SK-N-SH (cell line): ENCODE data around the gene CHCHD2. TPM values are rescaled to one million over a fixed set of nuclear protein-coding genes. Genes with fewer than 3 reads are reported as not detected.
"Not testable (repeated sequence)": the region's sequence is repeated elsewhere in the genome, so short reads cannot be mapped to it uniquely, and the experiment has no call there.

Experiments
- CTCF ChIA-PET: fragments of 300-600, 350-600 bp; formaldehyde crosslinking; extraction: SDS; loops from one replicate; lab custom pipeline; 2021; lab: Yijun Ruan, JAX
- POLR2A ChIA-PET: fragments of 350-600 bp; sonication (Branson Sonifier 250); formaldehyde crosslinking; extraction: SDS; loops from one replicate; lab custom pipeline; 2020; ENCODE audit warnings: antibody characterized with exemption, inconsistent platforms; lab: Yijun Ruan, JAX
- DNase-seq: peaks from one replicate; pipeline ENCODE4 v3.0.0; 2012
- H2AFZ ChIP-seq: fragments of 200-600 bp; sonication (generic); 2 replicates; pipeline ENCODE4 v1.8.1; 2016; ENCODE audit warnings: antibody characterized with exemption, mild to moderate bottlenecking, low read depth
- H3F3A ChIP-seq: fragments of 200-600 bp; sonication (generic); replicated peaks from 2 replicates; pipeline ENCODE3; 2016; ENCODE audit warnings: antibody characterized with exemption, mild to moderate bottlenecking; ENCODE audit not compliant: insufficient read depth
- H3K27ac ChIP-seq, 2 experiments: fragments of 200-500 bp in 1 of 2; fragments of 200-600 bp in 1 of 2; sonication (Bioruptor generic) in 1 of 2; sonication (generic), shearing (Covaris generic) in 1 of 2; 2 replicates each; pipeline versions ENCODE4 v1.5.1 to v1.6.1; 2014 to 2016; ENCODE audit warnings: low read depth in 2 of 2, inconsistent platforms in 1 of 2, low read length in 1 of 2, mild to moderate bottlenecking in 1 of 2, mixed read lengths in 1 of 2
- H3K27me3 ChIP-seq: fragments of 200-600 bp; sonication (generic), shearing (Covaris generic); 2 replicates; pipeline ENCODE4 v1.6.1; 2016; ENCODE audit warnings: mixed run types; ENCODE audit not compliant: insufficient read depth
- H3K36me3 ChIP-seq, 2 experiments: fragments of 200-500 bp in 1 of 2; fragments of 200-600 bp in 1 of 2; sonication (Bioruptor generic) in 1 of 2; sonication (generic) in 1 of 2; replicated peaks in 1 of 2; 2 replicates each; pipeline versions ENCODE3 to v1.5.1; 2014 to 2016; ENCODE audit warnings: low read length in 1 of 2, mild to moderate bottlenecking in 1 of 2; ENCODE audit not compliant: insufficient read depth in 2 of 2, control insufficient read depth in 1 of 2
- H3K4me1 ChIP-seq, 2 experiments: fragments of 200-500 bp in 1 of 2; fragments of 200-600 bp in 1 of 2; sonication (Bioruptor generic) in 1 of 2; sonication (generic), shearing (Covaris generic) in 1 of 2; 2 replicates each; pipeline versions ENCODE4 v1.5.1 to v1.6.1; 2014 to 2016; ENCODE audit warnings: low read depth in 1 of 2, low read length in 1 of 2, mixed run types in 1 of 2; ENCODE audit not compliant: insufficient read depth in 2 of 2, control insufficient read depth in 1 of 2
- H3K4me2 ChIP-seq: fragments of 200-600 bp; sonication (generic), shearing (Covaris generic); 2 replicates; pipeline ENCODE4 v1.6.1; 2017; ENCODE audit warnings: mixed run types
- H3K4me3 ChIP-seq, 2 experiments: fragments of 200-500 bp in 1 of 2; fragments of 200-600 bp in 1 of 2; sonication (Bioruptor generic) in 1 of 2; sonication (generic), shearing (Covaris generic) in 1 of 2; 2 replicates each; pipeline versions ENCODE4 v1.5.1 to v1.8.1; 2014 to 2016; ENCODE audit warnings: low read depth in 2 of 2, inconsistent platforms in 1 of 2, low read length in 1 of 2, mild to moderate bottlenecking in 1 of 2, mixed read lengths in 1 of 2, moderate library complexity in 1 of 2
- H3K79me2 ChIP-seq: fragments of 200-600 bp; sonication (generic); 2 replicates; pipeline ENCODE4 v1.8.1; 2017; ENCODE audit warnings: mild to moderate bottlenecking; ENCODE audit not compliant: insufficient read depth
- H3K9ac ChIP-seq: fragments of 200-600 bp; sonication (generic); 2 replicates; pipeline ENCODE4 v1.6.1; 2017; ENCODE audit warnings: mixed run types
- H3K9me2 ChIP-seq: fragments of 200-600 bp; sonication (generic); 2 replicates; pipeline ENCODE4 v1.6.1; 2017; ENCODE audit warnings: mixed run types
- H3K9me3 ChIP-seq: fragments of 200-600 bp; sonication (generic); 2 replicates; pipeline ENCODE4 v1.6.1; 2017; ENCODE audit warnings: mixed run types, mild to moderate bottlenecking, moderate library complexity
- H4K20me1 ChIP-seq: fragments of 200-600 bp; sonication (generic); 2 replicates; pipeline ENCODE4 v1.6.1; 2017; ENCODE audit warnings: mild to moderate bottlenecking, mixed run types; ENCODE audit not compliant: insufficient read depth
- CHD2 ChIP-seq: fragments of 150-350 bp; IDR thresholded peaks from 2 replicates; pipeline ENCODE4 v1.6.1; 2018; ENCODE audit warnings: low read length; ENCODE audit not compliant: partially characterized antibody
- EP300 ChIP-seq, 2 experiments: IDR thresholded peaks; 2 replicates each; pipeline versions ENCODE4 v1.4.0 to v1.6.1; 2012; ENCODE audit warnings: borderline replicate concordance in 1 of 2, low read depth in 1 of 2, low read length in 1 of 2
- FOXJ3 ChIP-seq: sonication (generic); formaldehyde crosslinking; IDR thresholded peaks from 2 replicates; pipeline ENCODE4 v1.5.1; 2020; ENCODE audit warnings: mild to moderate bottlenecking, missing genetic modification reagents
- GATA2 ChIP-seq: sonication (generic); formaldehyde crosslinking; IDR thresholded peaks from 2 replicates; pipeline ENCODE4 v1.5.0; 2020; ENCODE audit warnings: mild to moderate bottlenecking, missing genetic modification reagents
- MEF2A ChIP-seq: IDR thresholded peaks from 2 replicates; pipeline ENCODE4 v1.4.0; 2012; ENCODE audit warnings: low read depth, borderline replicate concordance
- MXI1 ChIP-seq: IDR thresholded peaks from 2 replicates; pipeline ENCODE4 v1.6.1; 2012; ENCODE audit warnings: mild to moderate bottlenecking, low read depth, low read length, improper control_type of control experiment
- PBX3 ChIP-seq: IDR thresholded peaks from 2 replicates; pipeline ENCODE4; 2012
- RAD21 ChIP-seq: IDR thresholded peaks from 2 replicates; pipeline ENCODE4 v1.6.1; 2012; ENCODE audit warnings: mild to moderate bottlenecking, low read length
- REST ChIP-seq: IDR thresholded peaks from 2 replicates; pipeline ENCODE4 v1.6.1; 2012; ENCODE audit warnings: mild to moderate bottlenecking, low read depth, low read length, moderate library complexity
- SIN3A ChIP-seq: IDR thresholded peaks from 2 replicates; pipeline ENCODE4 v1.6.1; 2012; ENCODE audit warnings: low read depth, mild to moderate bottlenecking, low read length, moderate library complexity, borderline replicate concordance
- TCF12 ChIP-seq: IDR thresholded peaks from 2 replicates; pipeline ENCODE4 v1.4.0; 2012
- TEAD4 ChIP-seq: IDR thresholded peaks from 2 replicates; pipeline ENCODE4 v1.4.0; 2012; ENCODE audit warnings: mild to moderate bottlenecking, borderline replicate concordance; ENCODE audit not compliant: insufficient read depth
- WGBS: methylation state at CpG from one replicate; pipeline ENCODE4 v1.1.6; 2017; ENCODE audit warnings: low lambda C conversion rate; 5-methylcytosine and 5-hydroxymethylcytosine counted together
- polyA plus RNA-seq, 3 experiments: library from polyadenylated mRNA; depleted of rRNA; stranded (reverse); fragments of >200 nt; gene quantifications; 2 replicates each; pipeline ENCODE4 v1.2.3, GENCODE V29; 2012

Gene CHCHD2
- polyA plus RNA-seq, 1 of the 3 experiments (the other 2 are of a cell fraction), result 500 TPM

- TF ChIP-seq REST (no peak), PBX3 (peak; percentile 100), EP300 (IDR thresholded peaks at IDR 0.05; ENCODE audit: borderline replicate concordance in 1 of 2, low read depth in 1 of 2, low read length in 1 of 2) (no peak), RAD21 (no peak), GATA2 (no peak), CHD2 (no peak), SIN3A (peak; percentile 86), FOXJ3 (0 out of 2 replicates have a peak, but pooled peaks have one; percentile 34), MEF2A (no peak), TCF12 (peak; percentile 22; the same call in 1 of the 2 replicates), TEAD4 (no peak), MXI1 (peak; percentile 94)
These were observed at the start of gene CHCHD2 (continued) for GRCh38 chr7:56106108-56107073.

GRCh38 chr7:56131062-56131461 is 24.8 kb upstream of the CHCHD2 start:
- WGBS, result 8% methylated on average over 2 of the region's 2 CpGs

More at GRCh38 chr7:56131062-56131461, 24.8 kb upstream of the CHCHD2 start:
- H2AFZ ChIP-seq, H3K4me3 ChIP-seq, H3K27ac ChIP-seq, DNase-seq, POLR2A ChIA-PET, H3K9me3 ChIP-seq, H3F3A ChIP-seq, H3K4me1 ChIP-seq, H3K9me2 ChIP-seq, CTCF ChIA-PET, H3K27me3 ChIP-seq, H4K20me1 ChIP-seq, H3K4me2 ChIP-seq, H3K36me3 ChIP-seq, H3K79me2 ChIP-seq, H3K9ac ChIP-seq: not testable (repeated sequence)
